H9 (cell line): ENCODE results near the gene IDH3B. TPM values are rescaled to one million over a fixed set of nuclear protein-coding genes. Genes with fewer than 3 reads are reported as not detected.

ENCODE experiments used
- DNase-seq: peaks from one replicate; pipeline ENCODE4 v3.0.0-alpha.2; 2017
- H2AFZ ChIP-seq: one replicate; pipeline ENCODE4 v1.6.1; 2013; ENCODE audit warnings: mild to moderate bottlenecking, low read length, control low read depth, moderate library complexity
- H2AK5ac ChIP-seq: 2 replicates; pipeline ENCODE4 v1.6.1; 2013; ENCODE audit warnings: low read length, control low read depth, mixed read lengths; ENCODE audit not compliant: insufficient read length
- H2BK120ac ChIP-seq: one replicate; pipeline ENCODE4 v1.6.1; 2013; ENCODE audit warnings: low read depth, mild to moderate bottlenecking, low read length, control low read depth, inconsistent platforms; ENCODE audit not compliant: poor library complexity, severe bottlenecking
- H2BK12ac ChIP-seq: 2 replicates; pipeline ENCODE4 v1.6.1; 2013; ENCODE audit warnings: low read length, control low read depth, mixed read lengths, low read depth; ENCODE audit not compliant: insufficient read length
- H2BK15ac ChIP-seq: 2 replicates; pipeline ENCODE4 v1.6.1; 2013; ENCODE audit warnings: low read depth, low read length, control low read depth
- H2BK20ac ChIP-seq: one replicate; pipeline ENCODE4 v1.6.1; 2013; ENCODE audit warnings: low read depth, mild to moderate bottlenecking, low read length, control low read depth, inconsistent platforms; ENCODE audit not compliant: poor library complexity, severe bottlenecking
- H2BK5ac ChIP-seq: 2 replicates; pipeline ENCODE4 v1.6.1; 2013; ENCODE audit warnings: low read length, control low read depth, mixed read lengths; ENCODE audit not compliant: insufficient read length
- H3K14ac ChIP-seq: 2 replicates; pipeline ENCODE4 v1.6.1; 2013; ENCODE audit warnings: low read length, control low read depth; ENCODE audit not compliant: insufficient read depth
- H3K18ac ChIP-seq: 2 replicates; pipeline ENCODE4 v1.6.1; 2013; ENCODE audit warnings: low read depth, mild to moderate bottlenecking, mixed read lengths, low read length, control low read depth; ENCODE audit not compliant: insufficient read length
- H3K23ac ChIP-seq: 2 replicates; pipeline ENCODE4 v1.6.1; 2013; ENCODE audit warnings: low read length, control low read depth, mixed read lengths, low read depth; ENCODE audit not compliant: insufficient read length
- H3K23me2 ChIP-seq: 2 replicates; pipeline ENCODE4 v1.6.1; 2013; ENCODE audit warnings: low read depth, mild to moderate bottlenecking, mixed read lengths, low read length, control low read depth; ENCODE audit not compliant: insufficient read length, poor library complexity, severe bottlenecking
- H3K27ac ChIP-seq: 2 replicates; pipeline ENCODE4 v1.5.1; 2013; ENCODE audit warnings: low read length, control low read depth, mixed read lengths, low read depth; ENCODE audit not compliant: insufficient read length
- H3K27me3 ChIP-seq: 2 replicates; pipeline ENCODE4 v1.6.1; 2013; ENCODE audit warnings: low read length, control low read depth, inconsistent platforms; ENCODE audit not compliant: insufficient read depth
- H3K4ac ChIP-seq: 2 replicates; pipeline ENCODE4 v1.6.1; 2013; ENCODE audit warnings: low read depth, mild to moderate bottlenecking, control low read depth, inconsistent platforms, low read length, moderate library complexity
- H3K4me1 ChIP-seq: 2 replicates; pipeline ENCODE4 v1.6.1; 2013; ENCODE audit warnings: low read length, control low read depth, inconsistent platforms; ENCODE audit not compliant: insufficient read depth
- H3K4me2 ChIP-seq: 2 replicates; pipeline ENCODE4 v1.6.1; 2013; ENCODE audit warnings: low read length, control low read depth, mixed read lengths; ENCODE audit not compliant: insufficient read length, insufficient read depth
- H3K56ac ChIP-seq: 2 replicates; pipeline ENCODE4 v1.6.1; 2013; ENCODE audit warnings: low read depth, mild to moderate bottlenecking, mixed read lengths, low read length, control low read depth; ENCODE audit not compliant: insufficient read length
- H3K79me1 ChIP-seq: 2 replicates; pipeline ENCODE4 v1.6.1; 2013; ENCODE audit warnings: low read depth, mild to moderate bottlenecking, moderate library complexity, low read length, control low read depth, inconsistent platforms; ENCODE audit not compliant: insufficient read depth, poor library complexity, severe bottlenecking
- H3K79me2 ChIP-seq: 2 replicates; pipeline ENCODE4 v1.6.1; 2013; ENCODE audit warnings: low read length, control low read depth, inconsistent platforms; ENCODE audit not compliant: insufficient read depth
- H3K9ac ChIP-seq: 2 replicates; pipeline ENCODE4 v1.6.1; 2013; ENCODE audit warnings: low read length, control low read depth, mixed read lengths; ENCODE audit not compliant: insufficient read length; ENCODE audit errors: extremely low read depth
- H3K9me3 ChIP-seq: one replicate; pipeline ENCODE4 v1.6.1; 2013; ENCODE audit warnings: low read depth, low read length, inconsistent platforms; ENCODE audit not compliant: control insufficient read depth
- H3T11ph ChIP-seq: one replicate; pipeline ENCODE4 v1.6.1; 2013; ENCODE audit warnings: mild to moderate bottlenecking, low read length, control low read depth, inconsistent platforms
- H4K20me1 ChIP-seq: one replicate; pipeline ENCODE4 v1.6.1; 2013; ENCODE audit not compliant: control insufficient read depth, insufficient read length, insufficient read depth
- H4K5ac ChIP-seq: 2 replicates; pipeline ENCODE4 v1.6.1; 2013; ENCODE audit warnings: low read depth, mild to moderate bottlenecking, mixed read lengths, low read length, control low read depth; ENCODE audit not compliant: insufficient read length
- H4K8ac ChIP-seq: replicated peaks from 2 replicates; pipeline ENCODE4 v1.6.1; 2013; ENCODE audit warnings: low read length, control low read depth, mixed read lengths, low read depth; ENCODE audit not compliant: insufficient read length
- H4K91ac ChIP-seq: 2 replicates; pipeline ENCODE4 v1.6.1; 2013; ENCODE audit warnings: low read depth, mild to moderate bottlenecking, moderate library complexity, mixed read lengths, low read length, control low read depth; ENCODE audit not compliant: insufficient read length
- H3K27ac Mint-ChIP-seq, 3 experiments: 2 replicates in 2 of 3; 3 replicates in 1 of 3; pipeline ENCODE4 v1.8.0; 2020 to 2021; ENCODE audit warnings: mixed read lengths in 3 of 3, mild to moderate bottlenecking in 1 of 3, moderate library complexity in 1 of 3
- H3K27me3 Mint-ChIP-seq: 2 replicates; pipeline ENCODE4 v1.8.0; 2021; ENCODE audit warnings: low read depth, mild to moderate bottlenecking, moderate library complexity, mixed read lengths
- H3K36me3 Mint-ChIP-seq, 3 experiments: 2 replicates in 2 of 3; 3 replicates in 1 of 3; pipeline ENCODE4 v1.8.0; 2020 to 2021; ENCODE audit warnings: low read depth in 3 of 3, mixed read lengths in 3 of 3; ENCODE audit not compliant: insufficient read depth in 1 of 3
- H3K4me1 Mint-ChIP-seq, 2 experiments: 2 replicates each; pipeline ENCODE4 v1.8.0; 2020; ENCODE audit warnings: mixed read lengths in 2 of 2
- H3K4me3 Mint-ChIP-seq, 2 experiments: 2 replicates in 1 of 2; 3 replicates in 1 of 2; pipeline ENCODE4 v1.8.0; 2020 to 2021; ENCODE audit warnings: mild to moderate bottlenecking in 2 of 2, mixed read lengths in 2 of 2, moderate library complexity in 1 of 2
- H3K9me3 Mint-ChIP-seq, 2 experiments: 2 replicates in 1 of 2; 3 replicates in 1 of 2; pipeline ENCODE4 v1.8.0; 2020; ENCODE audit warnings: mild to moderate bottlenecking in 2 of 2, mixed read lengths in 2 of 2, moderate library complexity in 1 of 2
- CTCF ChIP-seq: fragments of 200-600 bp; sonication (generic); conservative IDR thresholded peaks from 3 replicates; pipeline ENCODE4 v1.8.0; 2021; ENCODE audit warnings: antibody characterized with exemption, mild to moderate bottlenecking
- WGBS: extraction: QIAGEN DNeasy Blood & Tissue Kit; methylation state at CpG from one replicate; pipeline ENCODE4 v1.1.7; 2013; ENCODE audit warnings: missing lambda C conversion rate, low lambda C conversion rate, mixed read lengths; ENCODE audit not compliant: insufficient read length; ENCODE audit errors: extremely low coverage; 5-methylcytosine and 5-hydroxymethylcytosine counted together
- total RNA-seq: library from RNA; stranded (reverse); gene quantifications from 2 replicates; pipeline ENCODE4 v1.2.1, GENCODE V29; 2021

Gene IDH3B
- total RNA-seq, 1 experiment from 2014 or later, result 114 TPM

- Histone ChIP-seq H2BK15ac (no peak overlapping the region), H3K27me3 (peaks cover 10% of the 10 kb centered on the region; the same call in 1 of the 2 replicates), H2AK5ac (no peak overlapping the region), H3K4me1 (peaks cover 4% of the 10 kb centered on the region; the same call in 1 of the 2 replicates), H3K14ac (no peak overlapping the region), H2BK12ac (no peak overlapping the region), H3K79me2 (no peaks in the 10 kb centered on the region), H4K91ac (no peak overlapping the region), H3K79me1 (no peaks in the 10 kb centered on the region), H3K23ac (no peak overlapping the region), H4K20me1 (no peaks in the 10 kb centered on the region), H3K9me3 (no peaks in the 10 kb centered on the region), H2BK20ac (no peak overlapping the region), H3K56ac (no peak overlapping the region), H3K23me2 (no peaks in the 10 kb centered on the region), H4K5ac (no peak overlapping the region), H4K8ac (no peak overlapping the region), H3K27ac (no peak overlapping the region), H2AFZ (no peak overlapping the region), H3K9ac (no peak overlapping the region), H2BK120ac (no peak overlapping the region), H3K4me2 (peak overlapping the region; percentile 5), H2BK5ac (no peak overlapping the region), H3T11ph (no peak overlapping the region), H3K4ac (no peak overlapping the region), H3K18ac (no peak overlapping the region)
- TF ChIP-seq CTCF, result no peak
- Mint-ChIP-seq H3K36me3 (no peaks in the 10 kb centered on the region), H3K27me3 (peaks cover 94% of the 10 kb centered on the region), H3K9me3 (no peaks in the 10 kb centered on the region), H3K27ac (no peak overlapping the region; a peak in 1 of 7 replicates), H3K4me1 (peaks cover 35 to 47% of the 10 kb centered on the region in 2 experiments), H3K4me3 (peak overlapping the region in 1 of 2 experiments; percentile 62; a peak in 3 of 5 replicates)
- no CpG with 5 or more reads among the region's 5 CpGs for WGBS
- peak; percentile 88 for DNase-seq
These were observed 37.7 kb upstream of the IDH3B start for GRCh38 chr20:2701671-2702081.
